Measurements from ENCODE around the gene FAT2.

DNA sequence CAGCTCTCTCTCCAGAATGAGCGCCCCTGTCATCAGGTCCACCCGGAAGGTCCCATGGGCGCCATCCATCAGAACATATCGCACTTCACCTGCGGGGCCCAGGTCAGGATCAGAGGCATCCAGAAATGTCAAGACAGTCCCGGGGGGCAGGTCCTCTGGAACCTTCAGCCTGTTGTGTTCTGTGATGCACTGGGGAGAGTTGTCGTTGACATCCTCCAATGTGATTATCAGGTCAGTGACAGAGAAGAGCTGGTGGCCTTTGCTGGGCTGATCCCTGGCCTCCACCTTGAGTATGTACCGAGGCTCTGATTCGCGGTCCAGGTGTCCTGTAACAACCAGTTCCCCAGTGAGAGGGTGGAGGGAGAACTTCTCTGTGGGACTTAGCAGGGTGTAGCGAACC lies 25.2 kb downstream of the FAT2 start:
- TF ChIP-seq, protein P1, sequence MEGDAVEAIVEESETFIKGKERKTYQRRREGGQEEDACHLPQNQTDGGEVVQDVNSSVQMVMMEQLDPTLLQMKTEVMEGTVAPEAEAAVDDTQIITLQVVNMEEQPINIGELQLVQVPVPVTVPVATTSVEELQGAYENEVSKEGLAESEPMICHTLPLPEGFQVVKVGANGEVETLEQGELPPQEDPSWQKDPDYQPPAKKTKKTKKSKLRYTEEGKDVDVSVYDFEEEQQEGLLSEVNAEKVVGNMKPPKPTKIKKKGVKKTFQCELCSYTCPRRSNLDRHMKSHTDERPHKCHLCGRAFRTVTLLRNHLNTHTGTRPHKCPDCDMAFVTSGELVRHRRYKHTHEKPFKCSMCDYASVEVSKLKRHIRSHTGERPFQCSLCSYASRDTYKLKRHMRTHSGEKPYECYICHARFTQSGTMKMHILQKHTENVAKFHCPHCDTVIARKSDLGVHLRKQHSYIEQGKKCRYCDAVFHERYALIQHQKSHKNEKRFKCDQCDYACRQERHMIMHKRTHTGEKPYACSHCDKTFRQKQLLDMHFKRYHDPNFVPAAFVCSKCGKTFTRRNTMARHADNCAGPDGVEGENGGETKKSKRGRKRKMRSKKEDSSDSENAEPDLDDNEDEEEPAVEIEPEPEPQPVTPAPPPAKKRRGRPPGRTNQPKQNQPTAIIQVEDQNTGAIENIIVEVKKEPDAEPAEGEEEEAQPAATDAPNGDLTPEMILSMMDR (IDR thresholded peaks at IDR 0.05): no peak
- TF ChIP-seq POLR2A (IDR thresholded peaks at IDR 0.05): no peak

Data from right lobe of liver (tissue), 4 donors.